T-cell (primary cell): ENCODE results near the gene BTBD10. TPM values are rescaled to one million over a fixed set of nuclear protein-coding genes. Genes with fewer than 3 reads are reported as not detected.
"Not testable (repeated sequence)": the region's sequence is repeated elsewhere in the genome, so short reads cannot be mapped to it uniquely, and the experiment has no call there.

ENCODE experiments used
- ATAC-seq, 4 experiments: fragments of 200-7000 bp in 3 of 4; fragments of 150-1000 bp in 1 of 4; cut with Tn5 transposase; replicated peaks in 1 of 4; 1 replicate in 3 of 4; 2 replicates in 1 of 4; pipeline ENCODE4 v1.10.0; 2021; ENCODE audit warnings: moderate library complexity in 3 of 4, mild to moderate bottlenecking in 2 of 4, moderate number of reproducible peaks in 1 of 4
- CTCF ChIA-PET, 2 donors: fragments of 300-600 bp; sonication (Branson Sonifier 250); formaldehyde crosslinking; loops; one replicate each; lab custom pipeline; 2022; ENCODE audit warnings: antibody characterized with exemption in 2 of 2; lab: Charles Lee
- POLR2A ChIA-PET, 2 donors: fragments of 300-600 bp; sonication (Branson Sonifier 250); formaldehyde crosslinking; loops; one replicate each; lab custom pipeline; 2022; ENCODE audit warnings: antibody characterized with exemption in 2 of 2; lab: Charles Lee
- DNase-seq, 35 experiments: peaks; one replicate each; pipeline versions ENCODE4 v3.0.0 to v3.0.0-alpha.2; 2013 to 2023
- H3K27ac ChIP-seq: one replicate; pipeline ENCODE4 v1.5.1; 2013; ENCODE audit warnings: low read length
- H3K27me3 ChIP-seq, 2 experiments: replicated peaks in 1 of 2; 1 replicate in 1 of 2; 2 replicates in 1 of 2; pipeline versions ENCODE4 v1.6.1 to v1.7.0; 2013; ENCODE audit warnings: low read length in 1 of 2, mixed read lengths in 1 of 2; ENCODE audit not compliant: control insufficient read depth in 2 of 2, insufficient read depth in 2 of 2; ENCODE audit errors: extremely low read depth in 1 of 2
- H3K36me3 ChIP-seq, 2 donors: 1 replicate in 1 of 2; 2 replicates in 1 of 2; pipeline versions ENCODE4 v1.6.1 to v1.7.0; 2013; ENCODE audit warnings: low read length in 1 of 2; ENCODE audit not compliant: control insufficient read depth in 2 of 2, insufficient read depth in 1 of 2; ENCODE audit errors: extremely low read depth in 1 of 2
- H3K4me1 ChIP-seq, 2 experiments: 1 replicate in 1 of 2; 2 replicates in 1 of 2; pipeline versions ENCODE4 v1.6.1 to v1.7.0; 2013; ENCODE audit warnings: low read length in 2 of 2, mixed read lengths in 1 of 2; ENCODE audit not compliant: insufficient read depth in 2 of 2, control insufficient read depth in 1 of 2; ENCODE audit errors: extremely low read depth in 1 of 2
- H3K4me3 ChIP-seq, 2 donors: 1 replicate in 1 of 2; 2 replicates in 1 of 2; pipeline versions ENCODE4 v1.5.1 to v1.7.0; 2013; ENCODE audit warnings: mild to moderate bottlenecking in 2 of 2, low read length in 1 of 2, moderate library complexity in 1 of 2; ENCODE audit not compliant: control insufficient read depth in 1 of 2; ENCODE audit errors: extremely low read depth in 1 of 2
- H3K9me3 ChIP-seq: 2 replicates; pipeline ENCODE4 v1.7.0; 2013
- H3K27ac Mint-ChIP-seq, 2 donors: one replicate each; pipeline ENCODE4 v1.8.0; 2020 to 2021; ENCODE audit warnings: mild to moderate bottlenecking in 2 of 2, mixed read lengths in 2 of 2
- H3K27me3 Mint-ChIP-seq, 2 donors: one replicate each; pipeline ENCODE4 v1.8.0; 2021 to 2022; ENCODE audit warnings: mixed read lengths in 2 of 2
- H3K36me3 Mint-ChIP-seq: one replicate; pipeline ENCODE4 v1.8.0; 2021; ENCODE audit warnings: mixed read lengths
- H3K4me1 Mint-ChIP-seq, 3 donors: one replicate each; pipeline ENCODE4 v1.8.0; 2020 to 2022; ENCODE audit warnings: mixed read lengths in 3 of 3, mild to moderate bottlenecking in 1 of 3
- H3K4me3 Mint-ChIP-seq, 3 donors: one replicate each; pipeline ENCODE4 v1.8.0; 2020 to 2022; ENCODE audit warnings: mild to moderate bottlenecking in 3 of 3, mixed read lengths in 3 of 3, moderate library complexity in 3 of 3
- H3K9me3 Mint-ChIP-seq, 3 donors: one replicate each; pipeline ENCODE4 v1.8.0; 2020 to 2022; ENCODE audit warnings: mixed read lengths in 3 of 3
- WGBS: methylation state at CpG from one replicate; pipeline ENCODE4 v1.1.5; 2013; ENCODE audit warnings: missing lambda C conversion rate; ENCODE audit not compliant: insufficient coverage; 5-methylcytosine and 5-hydroxymethylcytosine counted together
- total RNA-seq, 35 experiments: library from RNA in 6 of 35; stranded (reverse) in 6 of 35; fragments of 120-200 nt in 1 of 35; gene quantifications; one replicate each; pipeline versions ENCODE4 v1.2.1 to v1.2.4 and lab custom pipeline; 2013 to 2026

BTBD10 gene
- total RNA-seq, 5 donors from 2014 or later (not counting 1 experiment from before 2014, with no cell fraction given) = 15.9 to 19.3 (median 18.8) TPM

GRCh38 chr11:13436836-13437235, 26.2 kb downstream of the BTBD10 start:
- Mint-ChIP-seq H3K36me3 (peaks cover 28% of the 10 kb centered on the region), H3K4me1 (peaks cover 49 to 58% (median 58%) of the 10 kb centered on the region in 3 donors)
- not testable (repeated sequence) for H3K9me3 Mint-ChIP-seq, H3K27ac Mint-ChIP-seq, H3K36me3 ChIP-seq, ATAC-seq, H3K27me3 ChIP-seq, H3K27me3 Mint-ChIP-seq, H3K4me3 Mint-ChIP-seq, DNase-seq, H3K4me3 ChIP-seq, H3K4me1 ChIP-seq, H3K27ac ChIP-seq, H3K9me3 ChIP-seq
- WGBS = 95% methylated on average over 7 of the region's 7 CpGs
- ChIA-PET CTCF (interaction anchor here in 1 of 2 donors (0.6 kb wide), 1 partner anchor 1285 kb away, joined by 3 read pairs; no protein-coding TSS in a partner anchor), POLR2A (interaction anchor here in 1 of 2 donors (0.7 kb wide), 1 partner anchor 16 kb away, joined by 3 read pairs; no protein-coding TSS in a partner anchor)

GRCh38 chr11:13434247-13435205, 28.5 kb downstream of the BTBD10 start:
- Histone ChIP-seq H3K9me3 (no peaks in the 10 kb centered on the region), H3K4me3 (no peak overlapping the region), H3K36me3 (no peaks in the 10 kb centered on the region), H3K4me1 (no peaks in the 10 kb centered on the region), H3K27me3 (no peaks in the 10 kb centered on the region), H3K27ac (no peak overlapping the region)
- CTCF ChIA-PET = no interaction called here
- DNase-seq (no peak), ATAC-seq (no peak)
- H3K9me3 Mint-ChIP-seq = peaks cover 0 to 5% (median 2%) of the 10 kb centered on the region in 3 donors
- no peaks in the 10 kb centered on the region for H3K27me3 Mint-ChIP-seq
- peaks cover 41% of the 10 kb centered on the region for H3K36me3 Mint-ChIP-seq
- H3K4me3 Mint-ChIP-seq = no peak overlapping the region
- H3K4me1 Mint-ChIP-seq = peaks cover 45 to 53% (median 49%) of the 10 kb centered on the region in 3 donors
- 98% methylated on average over 5 of the region's 6 CpGs for WGBS
- H3K27ac Mint-ChIP-seq = no peak overlapping the region
- POLR2A ChIA-PET = no interaction called here

- H3K4me3 ChIP-seq = no peak overlapping the region
- no peak overlapping the region for H3K27ac ChIP-seq
- CTCF ChIA-PET = no interaction called here
- POLR2A ChIA-PET = interaction anchor here (0.6 to 1.4 kb wide), 2 partner anchors 30 to 226 kb away, joined by 3 to 4 read pairs; partner anchors contain the start of gene BTBD10 (in 1 of the 2)
- peaks cover 0 to 11% (median 5%) of the 10 kb centered on the region in 3 donors for H3K9me3 Mint-ChIP-seq
- ATAC-seq (no peak), DNase-seq (no peak)
- peaks cover 4% of the 10 kb centered on the region for H3K9me3 ChIP-seq
- no peaks in the 10 kb centered on the region for H3K27me3 Mint-ChIP-seq
- H3K36me3 Mint-ChIP-seq = peaks cover 47% of the 10 kb centered on the region
- no peak overlapping the region for H3K4me3 Mint-ChIP-seq
- no peaks in the 10 kb centered on the region for H3K36me3 ChIP-seq
- H3K27me3 ChIP-seq = no peaks in the 10 kb centered on the region
- H3K27ac Mint-ChIP-seq = no peak overlapping the region
- H3K4me1 Mint-ChIP-seq = peaks cover 45 to 51% (median 45%) of the 10 kb centered on the region in 3 donors
- no peaks in the 10 kb centered on the region for H3K4me1 ChIP-seq
- WGBS = no CpG with 5 or more reads among the region's 2 CpGs
Observed at GRCh38 chr11:13433437-13433836, 29.6 kb downstream of the BTBD10 start.

- ChIA-PET POLR2A (no interaction called here), CTCF (no interaction called here)
- Histone ChIP-seq H3K27me3 (no peaks in the 10 kb centered on the region), H3K27ac (no peak overlapping the region), H3K4me3 (no peak overlapping the region), H3K4me1 (no peaks in the 10 kb centered on the region), H3K9me3 (peaks cover 10% of the 10 kb centered on the region), H3K36me3 (no peaks in the 10 kb centered on the region)
- ATAC-seq = no peak
- Mint-ChIP-seq H3K4me3 (no peak overlapping the region), H3K27ac (no peak overlapping the region), H3K9me3 (peaks cover 0 to 25% (median 15%) of the 10 kb centered on the region in 3 donors), H3K4me1 (peaks cover 35 to 46% (median 36%) of the 10 kb centered on the region in 3 donors), H3K36me3 (peaks cover 49% of the 10 kb centered on the region), H3K27me3 (no peaks in the 10 kb centered on the region)
- 100% methylated on average over 1 of the region's 3 CpGs for WGBS
- DNase-seq = no peak
Observed at GRCh38 chr11:13429836-13430235, 33.2 kb downstream of the BTBD10 start.

GRCh38 chr11:13429288-13429687, 33.7 kb downstream of the BTBD10 start:
- no peak for DNase-seq
- peaks cover 35 to 46% (median 36%) of the 10 kb centered on the region in 3 donors for H3K4me1 Mint-ChIP-seq
- H3K4me3 Mint-ChIP-seq = no peak overlapping the region
- Histone ChIP-seq H3K9me3 (peaks cover 10% of the 10 kb centered on the region), H3K36me3 (no peaks in the 10 kb centered on the region), H3K27me3 (no peaks in the 10 kb centered on the region), H3K4me1 (no peaks in the 10 kb centered on the region), H3K27ac (no peak overlapping the region), H3K4me3 (no peak overlapping the region)
- H3K27me3 Mint-ChIP-seq = no peaks in the 10 kb centered on the region
- H3K9me3 Mint-ChIP-seq = peaks cover 0 to 25% (median 15%) of the 10 kb centered on the region in 3 donors
- ATAC-seq = no peak
- ChIA-PET CTCF (no interaction called here), POLR2A (no interaction called here)
- no peak overlapping the region for H3K27ac Mint-ChIP-seq
- no CpG with 5 or more reads among the region's 1 CpG for WGBS
- peaks cover 48% of the 10 kb centered on the region for H3K36me3 Mint-ChIP-seq

- H3K4me3 ChIP-seq = no peak overlapping the region
- no peak for DNase-seq
- Mint-ChIP-seq H3K27ac (no peak overlapping the region), H3K36me3 (peaks cover 47% of the 10 kb centered on the region), H3K27me3 (no peaks in the 10 kb centered on the region), H3K4me3 (no peak overlapping the region), H3K9me3 (peaks cover 0 to 25% (median 15%) of the 10 kb centered on the region in 3 donors), H3K4me1 (peaks cover 32 to 45% (median 42%) of the 10 kb centered on the region in 3 donors)
- POLR2A ChIA-PET = no interaction called here
- no peak overlapping the region for H3K27ac ChIP-seq
- CTCF ChIA-PET = no interaction called here
- H3K36me3 ChIP-seq = no peaks in the 10 kb centered on the region
- H3K27me3 ChIP-seq = no peaks in the 10 kb centered on the region
- H3K4me1 ChIP-seq = no peaks in the 10 kb centered on the region
- peaks cover 10% of the 10 kb centered on the region for H3K9me3 ChIP-seq
- ATAC-seq = no peak
Observed at GRCh38 chr11:13427440-13427839, 35.6 kb downstream of the BTBD10 start.
